ENCODE results near the gene ATP2B3. TPM values are rescaled to one million over a fixed set of nuclear protein-coding genes. Genes with fewer than 3 reads are reported as not detected.

The ATP2B3 gene
- polyA plus RNA-seq, 4 donors = 0.30 to 0.36 TPM; not detected in 2

DNA sequence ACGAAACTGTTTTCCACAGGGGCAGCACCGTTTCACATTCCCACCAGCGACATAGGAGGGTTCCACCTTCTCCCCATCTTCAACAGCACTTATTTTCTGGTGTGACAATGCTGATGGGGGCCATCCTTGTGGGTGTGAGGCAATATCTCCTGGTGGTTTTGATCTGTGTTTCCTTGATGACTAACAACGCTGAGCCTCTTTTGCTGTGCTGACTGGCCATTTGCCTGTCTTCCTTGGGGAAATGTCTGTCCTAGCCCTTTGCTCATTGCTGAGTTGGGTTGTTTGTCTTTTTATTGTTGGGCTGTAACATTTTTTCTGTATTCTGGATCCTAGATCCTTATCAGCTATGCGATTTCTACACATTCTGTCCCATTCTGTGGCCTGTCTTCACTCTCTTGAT is 33.7 kb downstream of the ATP2B3 start:
- Histone ChIP-seq H3K27ac (ENCODE audit: low read depth in 1 of 3, low read length in 2 of 3) (no peak overlapping the region), H3K4me3 (ENCODE audit: low read depth in 1 of 3, low read length in 3 of 3) (no peak overlapping the region), H3K4me1 (ENCODE audit: control insufficient read depth in 3 of 3, insufficient read depth in 2 of 3, low read depth in 1 of 3, low read length in 2 of 3) (peaks cover 0 to 3% (median 0%) of the 10 kb centered on the region in 3 donors), H3K9me3 (ENCODE audit: control insufficient read depth in 2 of 2, insufficient read depth in 1 of 2, low read depth in 1 of 2, low read length in 1 of 2) (no peaks in the 10 kb centered on the region), H3K36me3 (ENCODE audit: control insufficient read depth in 3 of 3, insufficient read depth in 2 of 3, low read depth in 1 of 3, low read length in 3 of 3) (no peaks in the 10 kb centered on the region), H3K27me3 (ENCODE audit: control insufficient read depth in 3 of 3, insufficient read depth in 3 of 3, low read length in 3 of 3) (no peaks in the 10 kb centered on the region)
- FAIRE-seq (no peak), DNase-seq (no peak)
- 69 to 79% (median 73%) methylated on average over 5 of the region's 5 CpGs for WGBS, 3 donors

DNA sequence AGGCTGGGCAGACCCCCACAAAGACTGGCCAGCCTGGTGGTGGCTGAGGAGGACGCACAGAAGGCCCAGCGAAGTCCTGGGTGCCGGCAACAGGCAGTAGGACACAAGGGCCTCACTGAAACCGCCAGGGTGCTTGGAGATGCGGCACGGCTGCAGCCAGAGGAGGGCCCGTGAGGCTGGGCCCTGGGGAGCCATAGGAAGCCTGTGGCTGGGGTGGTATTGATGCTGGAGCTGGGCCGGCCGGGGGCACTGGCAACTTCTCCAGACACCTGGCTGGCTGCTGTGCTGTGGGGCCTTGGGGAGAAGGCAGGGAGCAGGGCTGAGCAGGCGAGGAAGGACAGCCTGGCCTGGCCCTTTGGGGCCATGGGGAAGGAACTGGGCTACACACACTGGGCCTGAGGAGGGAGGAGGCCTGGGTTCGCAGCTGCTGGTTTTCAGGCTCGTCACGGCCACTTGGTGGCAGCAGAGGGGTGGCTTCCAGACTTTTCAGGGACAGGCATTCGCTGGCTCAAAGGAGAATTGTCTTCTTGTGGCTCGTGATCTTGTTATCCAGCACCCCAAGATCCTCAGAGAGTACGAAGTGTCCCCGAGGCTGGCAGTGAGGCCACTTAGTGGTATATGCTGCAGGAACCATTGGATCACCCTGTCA is 37.2 kb downstream of the ATP2B3 start:
- H3K4me3 ChIP-seq (ENCODE audit: low read depth in 1 of 3, low read length in 3 of 3) = no peak overlapping the region
- no peak overlapping the region for H3K27ac ChIP-seq (ENCODE audit: low read depth in 1 of 3, low read length in 2 of 3)
- peaks cover 0 to 3% (median 0%) of the 10 kb centered on the region in 3 donors for H3K4me1 ChIP-seq (ENCODE audit: control insufficient read depth in 3 of 3, insufficient read depth in 2 of 3, low read depth in 1 of 3, low read length in 2 of 3)
- no peaks in the 10 kb centered on the region for H3K27me3 ChIP-seq (ENCODE audit: control insufficient read depth in 3 of 3, insufficient read depth in 3 of 3, low read length in 3 of 3)
- 37 to 41% (median 41%) methylated on average over 13 to 17 of the region's 17 CpGs for WGBS, 3 donors
- DNase-seq (peak; percentile 54 to 70), FAIRE-seq (no peak)
- no peaks in the 10 kb centered on the region for H3K9me3 ChIP-seq (ENCODE audit: control insufficient read depth in 2 of 2, insufficient read depth in 1 of 2, low read depth in 1 of 2, low read length in 1 of 2)
- no peaks in the 10 kb centered on the region for H3K36me3 ChIP-seq (ENCODE audit: control insufficient read depth in 3 of 3, insufficient read depth in 2 of 3, low read depth in 1 of 3, low read length in 3 of 3)

DNA sequence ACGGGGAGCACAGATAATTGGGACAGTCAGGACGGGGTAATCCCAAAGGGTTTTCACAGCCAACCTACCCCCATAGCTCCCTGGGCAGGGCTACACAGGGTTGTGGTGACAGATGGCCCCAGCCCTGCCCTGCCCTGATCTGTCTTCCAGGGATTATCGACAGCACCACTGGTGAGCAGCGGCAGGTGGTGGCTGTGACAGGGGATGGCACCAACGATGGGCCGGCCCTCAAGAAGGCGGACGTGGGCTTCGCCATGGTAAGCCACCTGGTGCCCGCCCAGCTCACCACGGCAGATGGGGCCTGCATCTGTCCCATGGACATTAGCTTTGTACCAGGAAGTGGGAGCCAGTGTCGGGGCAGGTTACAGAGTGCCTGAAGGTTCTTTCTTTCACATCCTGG is 39.3 kb downstream of the ATP2B3 start:
- 81 to 88% (median 85%) methylated on average over 12 of the region's 12 CpGs for WGBS, 3 donors
- FAIRE-seq (no peak), DNase-seq (no peak)
- Histone ChIP-seq H3K4me1 (ENCODE audit: control insufficient read depth in 3 of 3, insufficient read depth in 2 of 3, low read depth in 1 of 3, low read length in 2 of 3) (peaks cover 0 to 3% (median 0%) of the 10 kb centered on the region in 3 donors), H3K4me3 (ENCODE audit: low read depth in 1 of 3, low read length in 3 of 3) (no peak overlapping the region), H3K27ac (ENCODE audit: low read depth in 1 of 3, low read length in 2 of 3) (no peak overlapping the region), H3K9me3 (ENCODE audit: control insufficient read depth in 2 of 2, insufficient read depth in 1 of 2, low read depth in 1 of 2, low read length in 1 of 2) (no peaks in the 10 kb centered on the region), H3K27me3 (ENCODE audit: control insufficient read depth in 3 of 3, insufficient read depth in 3 of 3, low read length in 3 of 3) (no peaks in the 10 kb centered on the region), H3K36me3 (ENCODE audit: control insufficient read depth in 3 of 3, insufficient read depth in 2 of 3, low read depth in 1 of 3, low read length in 3 of 3) (no peaks in the 10 kb centered on the region)

DNA sequence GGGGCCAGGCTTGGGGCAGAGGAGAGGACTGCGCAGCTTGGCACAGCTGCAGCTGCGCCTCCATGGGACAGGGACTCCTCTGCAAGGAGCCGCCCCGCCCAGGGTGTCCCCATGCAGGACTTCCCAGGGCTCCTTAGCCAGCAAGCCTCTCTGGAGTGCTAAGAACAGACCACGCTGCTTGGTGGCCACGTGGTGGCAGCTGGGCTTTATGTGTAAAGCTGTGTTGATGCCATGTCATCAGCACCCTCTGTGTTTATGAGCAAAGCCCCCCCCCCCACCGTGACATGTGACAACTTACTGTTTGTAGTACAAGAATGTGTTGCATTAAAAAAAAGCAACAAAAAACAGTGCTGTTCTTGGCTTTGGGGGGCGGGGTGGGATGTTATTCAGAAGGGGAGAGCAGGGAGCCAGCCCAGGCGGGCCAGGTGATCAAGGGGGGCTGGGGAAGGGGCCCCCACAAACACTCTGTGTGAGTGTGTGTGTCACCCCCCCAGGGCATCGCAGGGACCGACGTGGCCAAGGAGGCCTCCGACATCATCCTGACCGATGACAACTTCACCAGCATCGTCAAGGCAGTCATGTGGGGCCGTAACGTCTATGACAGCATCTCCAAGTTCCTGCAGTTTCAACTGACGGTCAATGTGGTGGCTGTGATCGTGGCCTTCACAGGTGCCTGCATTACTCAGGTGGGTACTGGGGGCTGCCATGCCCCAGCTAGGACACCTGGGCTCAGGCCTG is 40.3 kb downstream of the ATP2B3 start:
- no peak for FAIRE-seq
- Histone ChIP-seq H3K36me3 (ENCODE audit: control insufficient read depth in 3 of 3, insufficient read depth in 2 of 3, low read depth in 1 of 3, low read length in 3 of 3) (no peaks in the 10 kb centered on the region), H3K4me1 (ENCODE audit: control insufficient read depth in 3 of 3, insufficient read depth in 2 of 3, low read depth in 1 of 3, low read length in 2 of 3) (peaks cover 0 to 3% (median 0%) of the 10 kb centered on the region in 3 donors), H3K9me3 (ENCODE audit: control insufficient read depth in 2 of 2, insufficient read depth in 1 of 2, low read depth in 1 of 2, low read length in 1 of 2) (no peaks in the 10 kb centered on the region), H3K27ac (ENCODE audit: low read depth in 1 of 3, low read length in 2 of 3) (no peak overlapping the region), H3K4me3 (ENCODE audit: low read depth in 1 of 3, low read length in 3 of 3) (no peak overlapping the region), H3K27me3 (ENCODE audit: control insufficient read depth in 3 of 3, insufficient read depth in 3 of 3, low read length in 3 of 3) (no peaks in the 10 kb centered on the region)
- no peak for DNase-seq
- 69 to 81% (median 72%) methylated on average over 19 of the region's 19 CpGs for WGBS, 3 donors

DNA sequence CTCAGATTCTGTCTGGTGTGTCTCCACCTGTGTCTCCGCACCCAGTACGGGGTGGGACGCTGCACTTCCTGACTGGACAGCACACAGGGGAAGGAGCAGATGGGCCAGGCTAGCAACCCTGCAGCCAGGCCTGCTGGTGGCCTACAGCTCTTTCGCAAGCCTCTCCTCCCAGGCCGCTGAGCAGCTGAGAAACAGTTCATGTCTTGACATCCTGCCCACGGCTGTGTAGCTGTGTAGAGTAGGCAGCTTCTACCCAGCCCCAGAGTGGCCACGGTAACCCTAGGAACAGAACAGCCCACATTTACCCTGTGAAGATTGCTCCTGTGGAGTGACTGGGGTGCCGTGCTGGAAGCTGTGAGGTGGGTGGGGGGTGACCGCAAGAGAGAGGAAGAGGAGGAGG is 42.6 kb downstream of the ATP2B3 start:
- H3K27ac ChIP-seq (ENCODE audit: low read depth in 1 of 3, low read length in 2 of 3) = no peak overlapping the region
- peaks cover 0 to 2% (median 0%) of the 10 kb centered on the region in 3 donors for H3K4me1 ChIP-seq (ENCODE audit: control insufficient read depth in 3 of 3, insufficient read depth in 2 of 3, low read depth in 1 of 3, low read length in 2 of 3)
- H3K27me3 ChIP-seq (ENCODE audit: control insufficient read depth in 3 of 3, insufficient read depth in 3 of 3, low read length in 3 of 3) = no peaks in the 10 kb centered on the region
- 52 to 80% (median 75%) methylated on average over 7 to 9 of the region's 9 CpGs for WGBS, 3 donors
- no peak overlapping the region for H3K4me3 ChIP-seq (ENCODE audit: low read depth in 1 of 3, low read length in 3 of 3)
- H3K36me3 ChIP-seq (ENCODE audit: control insufficient read depth in 3 of 3, insufficient read depth in 2 of 3, low read depth in 1 of 3, low read length in 3 of 3) = no peaks in the 10 kb centered on the region
- H3K9me3 ChIP-seq (ENCODE audit: control insufficient read depth in 2 of 2, insufficient read depth in 1 of 2, low read depth in 1 of 2, low read length in 1 of 2) = no peaks in the 10 kb centered on the region
- DNase-seq (no peak), FAIRE-seq (no peak)

GRCh38 chrX:153560466-153560865 is 43.0 kb downstream of the ATP2B3 start:
- no peak overlapping the region for H3K4me3 ChIP-seq (ENCODE audit: low read depth in 1 of 3, low read length in 3 of 3)
- H3K36me3 ChIP-seq (ENCODE audit: control insufficient read depth in 3 of 3, insufficient read depth in 2 of 3, low read depth in 1 of 3, low read length in 3 of 3) = no peaks in the 10 kb centered on the region
- no peak for DNase-seq
- no peaks in the 10 kb centered on the region for H3K4me1 ChIP-seq (ENCODE audit: control insufficient read depth in 3 of 3, insufficient read depth in 2 of 3, low read depth in 1 of 3, low read length in 2 of 3)
- H3K27me3 ChIP-seq (ENCODE audit: control insufficient read depth in 3 of 3, insufficient read depth in 3 of 3, low read length in 3 of 3) = no peaks in the 10 kb centered on the region
- 90 to 92% (median 91%) methylated on average over 21 to 22 of the region's 22 CpGs for WGBS, 3 donors
- no peaks in the 10 kb centered on the region for H3K9me3 ChIP-seq (ENCODE audit: control insufficient read depth in 2 of 2, insufficient read depth in 1 of 2, low read depth in 1 of 2, low read length in 1 of 2)
- no peak overlapping the region for H3K27ac ChIP-seq (ENCODE audit: low read depth in 1 of 3, low read length in 2 of 3)
- no peak for FAIRE-seq

DNA sequence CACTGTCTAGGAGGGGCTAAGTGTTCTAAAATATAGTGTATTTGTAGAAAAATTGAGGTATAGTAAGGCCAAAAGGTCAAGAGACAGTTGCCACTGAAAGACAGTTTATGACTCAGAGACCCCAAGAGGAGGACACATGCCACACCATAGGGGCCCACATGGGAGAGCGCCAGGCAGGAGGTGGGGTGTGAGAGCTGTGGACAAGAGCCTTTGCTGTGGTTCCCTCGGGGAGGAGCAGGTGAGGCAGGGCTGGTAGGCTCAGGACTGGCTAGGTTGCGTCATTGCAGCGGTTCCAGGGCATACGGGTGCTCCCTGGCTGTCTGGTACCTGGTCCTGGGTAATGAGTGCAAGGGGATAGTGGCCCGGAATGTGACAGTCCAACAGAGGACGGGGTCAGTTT is 43.9 kb downstream of the ATP2B3 start:
- WGBS, 3 donors = 71 to 85% (median 76%) methylated on average over 7 of the region's 7 CpGs

GRCh38 chrX:153562546-153562945 is 45.1 kb downstream of the ATP2B3 start:
- Histone ChIP-seq H3K36me3 (ENCODE audit: control insufficient read depth in 3 of 3, insufficient read depth in 2 of 3, low read depth in 1 of 3, low read length in 3 of 3) (no peaks in the 10 kb centered on the region), H3K9me3 (ENCODE audit: control insufficient read depth in 2 of 2, insufficient read depth in 1 of 2, low read depth in 1 of 2, low read length in 1 of 2) (no peaks in the 10 kb centered on the region), H3K27me3 (ENCODE audit: control insufficient read depth in 3 of 3, insufficient read depth in 3 of 3, low read length in 3 of 3) (no peaks in the 10 kb centered on the region), H3K4me3 (ENCODE audit: low read depth in 1 of 3, low read length in 3 of 3) (no peak overlapping the region), H3K4me1 (ENCODE audit: control insufficient read depth in 3 of 3, insufficient read depth in 2 of 3, low read depth in 1 of 3, low read length in 2 of 3) (no peaks in the 10 kb centered on the region), H3K27ac (ENCODE audit: low read depth in 1 of 3, low read length in 2 of 3) (no peak overlapping the region)
- WGBS, 3 donors = 90 to 92% (median 90%) methylated on average over 9 of the region's 9 CpGs
- DNase-seq (no peak), FAIRE-seq (no peak)

More for the DNA sequence above, 43.9 kb downstream of the ATP2B3 start:
- no peak overlapping the region for H3K27ac ChIP-seq (ENCODE audit: low read depth in 1 of 3, low read length in 2 of 3)
- H3K9me3 ChIP-seq (ENCODE audit: control insufficient read depth in 2 of 2, insufficient read depth in 1 of 2, low read depth in 1 of 2, low read length in 1 of 2) = no peaks in the 10 kb centered on the region
- H3K27me3 ChIP-seq (ENCODE audit: control insufficient read depth in 3 of 3, insufficient read depth in 3 of 3, low read length in 3 of 3) = no peaks in the 10 kb centered on the region
- no peaks in the 10 kb centered on the region for H3K4me1 ChIP-seq (ENCODE audit: control insufficient read depth in 3 of 3, insufficient read depth in 2 of 3, low read depth in 1 of 3, low read length in 2 of 3)
- H3K36me3 ChIP-seq (ENCODE audit: control insufficient read depth in 3 of 3, insufficient read depth in 2 of 3, low read depth in 1 of 3, low read length in 3 of 3) = no peaks in the 10 kb centered on the region
- no peak overlapping the region for H3K4me3 ChIP-seq (ENCODE audit: low read depth in 1 of 3, low read length in 3 of 3)
- no peak for DNase-seq
- no peak for FAIRE-seq

Measured in small intestine (tissue), 7 donors.